Measurements from ENCODE around the gene PLVAP.

DNA sequence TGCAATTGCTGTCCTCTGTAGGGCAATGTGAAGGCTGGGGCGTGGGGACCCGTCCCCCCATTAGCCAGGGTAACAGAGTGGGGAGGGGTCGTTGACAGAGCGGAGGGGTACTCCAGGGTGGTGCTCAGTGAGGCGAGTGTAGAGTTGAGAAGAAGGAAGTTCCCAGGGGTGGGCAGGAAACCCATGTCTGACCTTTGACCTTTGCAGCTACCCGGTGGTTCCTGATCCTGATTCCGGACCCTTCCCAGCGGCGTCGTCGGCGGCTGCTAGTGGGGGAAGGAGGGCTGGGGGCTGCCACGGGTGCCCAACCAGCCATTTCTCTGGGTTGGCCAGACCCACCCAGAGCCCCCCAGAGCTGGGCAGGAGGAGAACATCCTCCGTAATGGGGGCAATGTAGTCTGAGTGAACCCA lies 2.1 kb upstream of the PLVAP start:
- TF ChIP-seq CTCF (conservative IDR thresholded peaks at IDR 0.05; ENCODE audit: low read depth in 2 of 2), result no peak
- TF ChIP-seq REST (IDR thresholded peaks at IDR 0.05; ENCODE audit: unreplicated experiment), result no peak
- no peak for TF ChIP-seq EZH2phosphoT487 (IDR thresholded peaks at IDR 0.05; ENCODE audit: unreplicated experiment)
